HG03378 (cell line): ENCODE data around the gene TMEM131L.

Experiments used
- ATAC-seq: cut with Tn5 transposase; IDR thresholded peaks from one replicate; pipeline ENCODE4 v1.9.1; 2021; ENCODE audit warnings: mild to moderate bottlenecking, moderate library complexity; ENCODE audit not compliant: unreplicated experiment

Gene TMEM131L

DNA sequence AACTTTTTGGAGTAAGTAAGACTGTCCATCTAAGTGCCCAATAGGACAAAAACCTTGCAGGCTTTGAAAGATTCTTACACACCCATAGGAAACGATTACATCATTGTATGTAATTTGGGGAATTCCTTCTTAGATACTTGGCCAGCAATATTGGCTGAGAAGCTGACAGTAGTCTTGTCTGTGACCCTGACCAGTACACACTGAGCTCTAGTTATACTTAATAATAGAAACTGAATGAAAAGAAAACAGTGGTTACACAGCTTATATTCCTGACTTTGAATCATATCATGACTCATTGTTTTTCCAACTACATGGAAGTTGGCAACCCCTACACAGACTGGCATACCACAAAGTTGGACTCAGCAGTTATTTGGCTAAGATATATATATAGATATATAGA is 210.8 kb downstream of the TMEM131L start:
- no peak for ATAC-seq

DNA sequence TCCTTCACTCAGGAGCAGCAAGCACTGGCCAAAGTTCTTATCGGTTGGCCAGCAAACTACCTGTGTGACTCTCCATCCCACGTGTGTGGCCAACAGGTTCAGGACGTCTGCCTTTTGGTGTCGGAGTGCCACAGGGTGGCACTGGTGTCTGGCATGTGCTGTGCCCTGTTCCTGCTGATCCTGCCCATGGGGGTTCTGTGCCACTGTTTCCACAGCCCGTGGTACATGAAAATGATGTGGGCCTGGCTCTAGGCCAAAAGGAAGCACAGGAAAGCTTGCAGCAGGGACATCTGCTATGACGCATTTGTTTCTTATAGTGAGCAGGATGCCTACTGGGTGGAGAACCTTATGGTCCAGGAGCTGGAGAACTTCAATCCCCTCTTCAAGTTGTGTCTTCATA is 213.3 kb downstream of the TMEM131L start:
- ATAC-seq, result no peak

DNA sequence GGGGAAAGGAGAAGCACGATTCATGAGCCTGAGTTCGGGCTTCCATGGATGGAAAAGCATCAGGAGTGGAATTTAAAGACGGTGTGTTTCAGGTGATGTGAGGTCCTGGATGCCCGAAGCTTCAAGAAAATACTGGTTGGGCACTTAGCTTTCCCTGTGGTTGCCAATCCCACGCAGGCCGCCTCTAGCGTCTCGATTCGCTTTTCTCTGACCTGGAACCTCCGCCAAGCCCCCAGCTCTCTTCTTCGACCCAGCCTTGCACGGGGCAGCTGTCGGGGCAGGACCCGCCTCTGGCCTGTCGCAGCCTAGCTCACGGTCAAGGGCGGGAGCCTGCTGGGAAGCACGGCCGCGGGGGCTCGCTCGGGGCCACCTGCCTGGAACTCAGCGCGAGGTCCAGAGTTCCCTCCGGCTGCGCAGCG is 217.6 kb downstream of the TMEM131L start:
- no peak for ATAC-seq

DNA sequence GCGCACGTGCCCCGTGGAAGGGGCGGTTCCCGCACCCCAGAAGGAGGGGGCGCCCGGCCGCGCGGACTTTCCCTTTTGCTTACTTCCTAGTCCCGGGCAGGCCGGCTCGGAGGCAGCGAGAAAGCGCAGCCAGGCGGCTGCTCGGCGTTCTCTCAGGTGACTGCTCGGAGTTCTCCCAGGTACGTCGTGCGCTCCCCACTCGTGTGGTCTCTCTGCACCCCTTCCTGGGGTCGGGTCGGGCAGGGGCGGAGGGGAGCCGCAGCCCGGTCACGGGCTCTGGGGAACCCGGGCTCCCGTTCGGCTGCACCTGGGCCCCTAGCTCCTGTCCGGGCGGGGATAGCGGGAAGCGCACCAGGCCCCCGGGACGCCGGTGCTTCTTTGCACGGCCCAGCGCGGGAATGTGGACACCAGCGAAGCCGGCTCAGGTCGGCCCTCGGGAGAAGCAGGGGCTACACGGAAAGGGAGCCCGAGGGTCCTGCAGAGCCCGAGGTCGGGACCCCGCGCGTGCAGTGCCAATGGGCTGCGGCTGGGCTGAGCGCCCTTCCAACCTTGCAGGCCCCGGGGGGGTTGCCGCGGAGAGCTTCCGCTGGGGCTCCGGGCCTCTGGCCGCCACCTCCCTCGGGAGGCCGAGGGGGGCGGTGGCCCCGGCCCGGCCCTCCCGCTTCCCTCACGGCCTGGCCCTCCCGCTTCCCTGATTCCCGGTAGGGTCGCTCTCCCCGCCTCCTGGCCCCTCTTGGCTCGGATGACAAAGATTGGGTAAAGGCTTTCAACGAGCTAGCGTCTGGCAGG is 218.2 kb downstream of the TMEM131L start, which contains the start of gene TLR2:
TLR2 (plus strand) TSS at position 99 of the 789 bp plus-strand sequence. CDS start 18,628 bp downstream, outside the sequence.
- peak; percentile 75 for ATAC-seq

DNA sequence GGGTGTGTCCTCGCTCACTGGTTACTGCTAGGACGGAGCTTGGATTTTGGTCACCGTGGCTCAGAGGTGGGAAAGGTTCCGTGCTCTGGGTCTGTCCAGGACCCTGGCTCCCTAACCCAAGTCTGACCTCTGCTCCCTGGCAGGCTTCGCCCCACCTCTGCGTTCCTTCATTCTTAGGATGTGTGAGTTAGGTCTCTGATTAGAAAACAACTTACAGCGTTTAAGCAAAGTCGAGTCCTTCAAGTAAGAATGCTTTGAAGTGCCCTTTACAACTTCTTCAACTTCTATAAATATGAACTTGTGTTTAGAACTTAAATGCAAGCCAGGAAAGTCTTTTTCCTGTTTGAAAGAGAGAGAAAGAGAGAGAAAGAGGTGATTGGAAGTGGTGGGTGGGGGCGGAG is 218.8 kb downstream of the TMEM131L start:
- ATAC-seq, result peak; percentile 23
